Stimulated activated CD4-positive, alpha-beta T cell treated with anti-CD3 and anti-CD28 coated beads, Interleukin-4, amount 100 ng/mL, for 24 hours (primary cell): ENCODE results near the gene SPRING1.
"Not testable (repeated sequence)": the region's sequence is repeated elsewhere in the genome, so short reads cannot be mapped to it uniquely, and the experiment has no call there.

Experiments used
- DNase-seq: peaks from one replicate; pipeline ENCODE4 v3.0.0-alpha.2; 2020

Gene SPRING1, protein sequence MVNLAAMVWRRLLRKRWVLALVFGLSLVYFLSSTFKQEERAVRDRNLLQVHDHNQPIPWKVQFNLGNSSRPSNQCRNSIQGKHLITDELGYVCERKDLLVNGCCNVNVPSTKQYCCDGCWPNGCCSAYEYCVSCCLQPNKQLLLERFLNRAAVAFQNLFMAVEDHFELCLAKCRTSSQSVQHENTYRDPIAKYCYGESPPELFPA

DNA sequence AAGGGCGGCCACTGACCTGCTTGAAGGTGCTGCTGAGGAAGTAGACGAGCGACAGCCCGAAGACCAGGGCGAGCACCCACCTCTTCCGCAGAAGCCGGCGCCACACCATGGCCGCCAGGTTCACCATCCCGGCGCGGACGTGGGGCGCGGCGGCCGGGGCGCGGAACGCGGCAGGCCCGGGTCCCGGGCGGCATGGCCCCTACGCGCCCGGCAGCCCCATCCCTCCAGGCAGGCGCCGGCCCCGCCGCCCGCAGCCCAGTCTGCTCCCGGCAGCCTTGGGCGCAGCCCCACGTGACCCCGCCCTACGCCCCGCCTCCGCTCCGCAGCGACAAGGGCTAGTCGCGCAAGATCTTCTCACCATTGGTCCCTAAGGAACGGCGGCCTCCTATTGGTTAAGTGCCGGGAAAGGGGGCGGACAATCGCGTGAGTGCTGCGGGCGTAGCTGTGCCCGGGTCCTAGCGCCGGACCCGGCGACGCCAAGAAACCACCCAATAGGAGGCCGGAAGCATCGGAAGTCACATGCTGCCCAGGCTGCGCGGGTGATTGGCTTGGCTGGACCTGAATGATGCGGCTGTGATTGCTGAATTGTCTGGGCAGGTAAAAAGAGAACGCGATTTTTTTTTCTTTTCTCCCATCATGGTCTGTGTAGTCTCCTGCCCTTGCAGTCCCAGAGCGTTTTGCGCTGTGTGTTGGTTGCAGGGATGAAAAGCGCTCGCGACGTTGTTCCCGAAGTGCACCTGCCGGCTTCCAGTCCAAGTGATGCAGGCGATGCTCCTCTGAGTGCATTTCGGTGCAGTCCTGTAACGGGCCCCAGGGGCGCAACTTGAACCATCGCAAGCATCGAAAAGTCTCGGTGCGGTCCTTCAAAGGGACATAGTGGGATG, at the start of gene SPRING1, which contains the start of gene RNFT2:
TSS of gene SPRING1 (minus strand) at position 296 of the 884 bp plus-strand sequence. CDS start at position 127, 169 bp downstream.
TSS of gene RNFT2 (plus strand) at position 542 of the 884 bp plus-strand sequence. CDS start 2,183 bp downstream, outside the sequence.
- DNase-seq: peak; percentile 99

DNA sequence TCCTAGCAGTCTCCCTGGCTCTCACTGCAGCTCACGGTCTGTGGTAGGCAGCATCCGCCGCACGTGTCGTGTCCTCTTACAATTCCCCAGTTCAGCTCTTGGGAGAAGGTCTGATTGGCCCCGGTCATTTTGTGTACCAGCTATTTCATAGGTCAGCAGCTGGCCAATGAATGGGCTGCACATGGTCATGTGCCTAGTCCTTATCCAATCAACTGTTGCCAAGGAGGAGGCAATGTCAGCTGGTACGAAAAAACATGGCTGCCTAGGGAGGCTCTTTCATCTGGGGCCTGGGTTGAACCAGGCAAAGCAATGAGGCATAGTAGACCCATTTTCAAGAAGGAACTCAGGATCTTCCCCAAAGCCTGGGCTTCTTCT, 46.4 kb upstream of the SPRING1 start:
- no peak for DNase-seq

DNA sequence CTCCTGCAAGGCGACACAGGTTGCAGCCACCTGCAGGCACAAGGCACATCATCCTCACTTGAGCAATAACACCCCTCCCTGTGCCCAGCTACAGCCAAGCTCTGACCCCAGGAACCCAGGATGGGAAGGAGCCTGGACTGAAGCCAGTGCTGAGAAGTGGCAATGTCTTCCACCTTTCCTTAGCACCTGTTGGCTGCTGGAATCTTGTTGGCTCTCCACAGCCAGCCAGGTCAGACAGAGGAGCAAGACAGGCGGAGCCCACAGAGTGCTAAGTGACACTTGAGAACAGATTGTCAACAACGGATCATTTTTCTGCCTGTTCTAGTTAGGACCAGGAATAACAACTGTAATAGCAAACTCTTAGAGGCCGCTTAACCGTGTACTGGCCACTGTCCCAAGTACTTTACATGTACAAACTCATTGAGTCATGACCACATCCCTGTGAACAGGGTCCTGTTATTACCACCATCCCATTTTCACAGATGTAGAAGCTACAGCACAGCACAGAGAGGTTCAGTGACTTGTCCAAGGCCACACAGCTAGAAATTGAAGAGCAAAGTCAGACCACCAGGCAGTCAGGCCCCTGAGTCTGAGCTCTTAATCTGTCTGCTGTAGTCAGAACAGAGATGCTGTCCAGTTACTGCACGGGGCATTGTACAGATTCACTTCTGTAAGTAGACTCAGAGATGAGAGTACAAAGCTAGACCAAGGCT, 45.8 kb upstream of the SPRING1 start:
- no peak for DNase-seq

GRCh38 chr12:116780942-116781341, 43.1 kb upstream of the SPRING1 start:
- DNase-seq: no peak

DNA sequence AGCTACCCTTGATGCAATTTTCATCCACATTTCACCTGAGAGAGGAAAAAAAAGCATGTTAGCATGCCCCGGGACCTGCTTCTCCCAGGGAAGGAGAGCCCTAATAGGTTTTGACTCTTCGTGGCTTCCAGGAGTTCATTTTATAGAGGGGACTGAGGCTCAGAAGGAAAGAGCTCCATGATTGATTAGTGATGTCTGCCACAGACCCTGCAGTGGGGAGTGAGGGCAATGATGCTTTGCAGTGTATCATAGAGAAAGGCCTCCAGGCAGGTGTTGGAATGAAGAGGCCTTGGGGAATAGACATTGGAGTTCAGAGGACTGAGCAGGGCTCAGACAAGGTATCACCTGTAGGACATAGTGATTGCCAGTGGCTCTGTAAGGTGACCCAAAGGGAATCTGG, 41.7 kb upstream of the SPRING1 start:
- no peak for DNase-seq

GRCh38 chr12:116777245-116777644, 39.4 kb upstream of the SPRING1 start:
- no peak for DNase-seq

DNA sequence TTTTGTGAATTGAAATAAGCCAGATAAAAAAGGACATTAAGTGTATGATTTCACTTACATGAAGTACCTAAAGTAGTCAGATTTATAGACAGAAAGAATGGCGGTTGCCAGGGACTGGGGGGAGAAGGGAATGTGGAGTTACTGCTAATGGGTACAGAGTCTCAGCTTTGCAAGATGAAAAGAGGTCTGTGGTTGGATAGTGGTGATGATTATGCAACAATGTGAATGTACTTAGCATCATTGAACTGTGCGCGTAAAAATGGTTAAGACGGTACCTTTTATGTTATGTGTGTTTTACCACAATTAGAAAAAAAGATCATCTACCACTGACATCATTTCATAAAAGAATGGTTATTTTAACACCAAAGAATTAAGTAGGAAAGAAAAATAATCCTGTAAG, 36.2 kb upstream of the SPRING1 start:
- no peak for DNase-seq

GRCh38 chr12:116773276-116773731, 35.4 kb upstream of the SPRING1 start:
- DNase-seq: no peak

DNA sequence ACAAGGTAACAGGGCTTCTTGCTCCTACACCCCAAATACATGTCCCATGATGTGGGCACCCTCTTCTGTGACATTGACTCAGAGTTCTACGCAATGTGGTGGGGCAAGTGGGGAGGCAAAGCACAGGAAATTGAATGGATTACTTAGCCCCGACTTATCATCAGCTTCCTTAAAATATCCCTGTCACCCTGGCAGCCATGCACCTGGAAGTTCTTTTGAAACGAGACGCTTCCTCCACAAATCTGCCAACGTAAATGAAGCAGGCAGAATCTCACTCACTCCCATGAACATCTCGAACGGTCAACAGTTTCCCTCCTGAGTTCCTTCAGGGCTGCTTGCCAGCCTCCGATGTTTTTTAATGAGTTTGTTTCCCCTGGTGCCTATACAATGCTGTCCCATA, 33.8 kb upstream of the SPRING1 start:
- DNase-seq: no peak

GRCh38 chr12:116766746-116767145, 28.9 kb upstream of the SPRING1 start:
- no peak for DNase-seq

- no peak for DNase-seq
Observed at GRCh38 chr12:116766285-116766684, 28.4 kb upstream of the SPRING1 start.

DNA sequence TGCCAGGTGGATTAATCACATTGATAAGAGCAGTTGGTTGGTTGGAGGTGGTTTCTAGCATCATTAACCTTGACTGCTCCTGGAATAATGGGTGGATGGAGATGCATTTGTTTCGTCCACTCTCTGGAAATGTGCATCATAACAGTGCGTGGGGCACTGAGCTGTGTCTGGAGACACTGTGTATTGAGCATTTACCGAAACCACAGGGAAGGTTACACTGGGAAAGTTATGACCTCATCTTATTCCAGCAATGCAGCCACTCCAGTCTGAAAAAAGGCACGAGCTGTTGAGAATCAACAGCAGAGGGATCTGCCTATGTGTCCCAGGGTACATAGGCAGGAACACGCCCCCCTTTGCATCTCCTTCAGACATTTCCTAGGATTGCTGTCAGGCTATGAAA, 27.4 kb upstream of the SPRING1 start:
- no peak for DNase-seq

GRCh38 chr12:116761499-116761898, 23.6 kb upstream of the SPRING1 start:
- no peak for DNase-seq

DNA sequence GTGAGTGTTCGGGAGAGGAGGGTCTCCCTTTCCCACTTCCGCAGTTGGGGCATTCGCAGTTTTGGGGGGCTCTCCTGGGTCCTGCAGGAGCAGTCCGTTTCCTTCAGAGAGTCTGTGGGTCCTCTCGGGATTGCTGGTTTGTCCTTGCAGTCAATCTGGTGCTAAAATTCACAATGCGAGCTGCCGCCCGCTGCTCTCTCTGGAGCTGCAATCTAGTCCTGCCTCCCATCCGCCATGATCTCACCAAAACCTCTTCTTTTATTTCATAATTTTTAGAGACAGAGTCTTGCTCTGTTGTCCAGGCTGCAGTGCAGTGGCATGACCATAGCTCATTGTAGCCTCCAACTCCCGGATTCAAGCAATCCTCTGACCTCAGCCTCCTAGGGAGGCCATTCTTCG, 22.8 kb upstream of the SPRING1 start:
- no peak for DNase-seq

DNA sequence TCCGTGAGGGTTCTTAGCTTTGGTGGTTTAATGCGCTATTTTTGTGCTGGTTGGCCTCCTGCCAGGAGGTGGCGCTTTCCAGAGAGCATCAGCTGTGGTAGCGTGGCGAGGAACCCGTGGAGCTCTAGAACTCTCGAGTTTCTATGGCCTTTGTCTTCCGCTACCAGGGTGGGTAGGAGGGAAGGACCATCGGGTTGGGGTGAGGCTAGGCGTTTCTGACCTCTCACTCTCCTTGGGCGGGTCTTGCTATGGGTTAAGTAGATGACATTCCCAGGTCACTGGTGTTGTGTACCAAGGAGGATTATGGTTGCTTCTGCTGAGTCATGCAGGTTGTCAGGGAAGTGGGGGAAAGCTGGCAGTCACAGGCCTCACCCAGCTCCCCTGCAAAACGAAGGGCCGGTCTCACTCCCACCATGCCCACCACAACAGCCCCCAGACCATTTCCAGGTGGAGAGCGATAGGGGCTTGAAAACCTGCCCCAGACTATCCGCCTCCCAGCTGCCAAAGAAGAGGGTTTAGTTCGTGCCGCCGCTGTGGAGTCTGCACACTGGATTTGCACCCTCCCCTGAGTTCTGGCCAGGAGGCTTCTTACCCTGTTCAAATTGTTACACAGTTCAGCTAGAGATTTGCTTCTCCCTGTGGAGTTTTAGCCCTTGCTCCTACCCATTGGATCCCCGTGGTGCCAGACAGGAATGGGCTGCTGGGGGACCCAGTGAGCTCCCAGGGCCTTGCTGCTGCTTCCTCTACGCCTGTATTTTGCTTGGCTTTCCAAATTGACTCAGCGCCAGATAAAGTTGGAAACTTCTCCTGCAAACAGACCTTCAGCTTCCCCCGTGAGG, 22.1 kb upstream of the SPRING1 start:
- peak; percentile 15 for DNase-seq

- not testable (repeated sequence) for DNase-seq
Observed at GRCh38 chr12:116754783-116755182, 16.9 kb upstream of the SPRING1 start.

GRCh38 chr12:116754097-116754496, 16.2 kb upstream of the SPRING1 start:
- not testable (repeated sequence) for DNase-seq

DNA sequence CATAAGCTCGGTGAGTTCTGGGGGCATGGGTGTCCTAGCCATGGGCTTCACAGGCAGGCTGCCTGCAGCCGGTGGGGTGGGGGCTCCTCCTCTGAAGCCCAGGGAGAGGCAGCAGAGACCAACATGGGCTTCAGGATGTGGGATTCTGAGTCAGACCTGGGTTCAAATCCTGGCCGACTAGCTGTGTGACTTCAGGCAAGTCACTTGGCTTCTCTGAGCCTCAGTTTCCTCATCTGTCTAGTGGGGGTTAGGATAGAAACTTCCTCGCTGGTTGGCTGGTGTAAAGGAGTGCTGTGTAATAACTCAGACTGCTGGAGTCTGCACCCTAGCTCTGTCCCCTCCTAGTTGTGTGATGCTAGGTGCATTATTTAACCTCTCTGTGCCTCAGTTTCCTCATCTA, 12.4 kb upstream of the SPRING1 start:
- DNase-seq: no peak

- DNase-seq: no peak
Observed at GRCh38 chr12:116749884-116750283, 12.0 kb upstream of the SPRING1 start.

- DNase-seq: no peak
Observed at GRCh38 chr12:116745554-116745953, 7.7 kb upstream of the SPRING1 start.

DNA sequence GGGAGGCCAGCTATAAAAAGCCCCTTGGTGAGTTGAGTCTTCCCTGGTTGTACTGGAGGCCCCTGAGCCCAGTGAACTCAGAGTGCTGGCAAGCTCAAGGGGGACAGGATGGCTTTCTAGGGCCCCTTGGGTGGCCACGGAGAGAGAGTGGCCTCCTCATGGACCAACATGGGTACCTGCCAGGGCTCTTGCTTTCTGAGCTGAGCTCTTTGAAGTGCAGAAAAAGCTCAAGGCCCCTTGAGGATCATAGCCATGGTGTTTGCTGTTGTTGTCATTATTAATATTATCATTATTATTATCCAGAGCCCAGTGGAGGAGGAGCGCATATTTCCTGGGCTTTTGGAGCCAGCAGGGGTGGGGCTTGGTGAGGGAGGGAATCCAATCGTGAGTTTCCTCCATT, 6.9 kb upstream of the SPRING1 start:
- DNase-seq: no peak

DNA sequence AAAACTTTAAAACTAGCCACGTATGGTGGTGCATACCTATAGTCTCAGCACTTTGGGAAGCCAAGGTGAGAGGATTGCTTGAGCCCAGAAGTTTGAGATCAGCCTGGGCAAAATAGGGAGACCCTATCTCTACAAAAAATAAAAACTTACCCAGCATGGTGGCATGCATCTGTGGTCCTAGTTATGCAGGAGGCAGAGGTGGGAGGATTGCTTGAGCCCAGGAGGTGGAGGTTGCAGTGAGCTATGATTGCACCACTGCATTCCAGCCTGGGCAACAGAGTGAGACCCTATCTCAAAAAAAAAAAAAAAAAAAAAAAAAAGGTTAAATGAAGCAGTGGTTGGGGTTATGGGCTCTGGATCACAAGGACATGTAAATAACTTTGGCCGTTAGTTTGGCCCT, 4.9 kb upstream of the SPRING1 start:
- DNase-seq: not testable (repeated sequence)
